Sigmoid colon (tissue), 4 donors: ENCODE data around the gene SMIM23.

Source experiments
- EP300 ChIP-seq, 4 donors: sonication (generic); formaldehyde crosslinking; IDR thresholded peaks; one replicate each; pipeline ENCODE4 v1.6.1; 2017; ENCODE audit warnings: antibody characterized with exemption in 4 of 4
- TF ChIP-seq, protein P1 (sequence below), 4 experiments: fragments of 450-650 bp in 3 of 4; fragments of 200-600 bp in 1 of 4; IDR thresholded peaks; one replicate each; pipeline ENCODE4 v1.5.1; 2016 to 2019; ENCODE audit warnings: antibody characterized with exemption in 4 of 4, mild to moderate bottlenecking in 3 of 4, moderate library complexity in 2 of 4

DNA sequence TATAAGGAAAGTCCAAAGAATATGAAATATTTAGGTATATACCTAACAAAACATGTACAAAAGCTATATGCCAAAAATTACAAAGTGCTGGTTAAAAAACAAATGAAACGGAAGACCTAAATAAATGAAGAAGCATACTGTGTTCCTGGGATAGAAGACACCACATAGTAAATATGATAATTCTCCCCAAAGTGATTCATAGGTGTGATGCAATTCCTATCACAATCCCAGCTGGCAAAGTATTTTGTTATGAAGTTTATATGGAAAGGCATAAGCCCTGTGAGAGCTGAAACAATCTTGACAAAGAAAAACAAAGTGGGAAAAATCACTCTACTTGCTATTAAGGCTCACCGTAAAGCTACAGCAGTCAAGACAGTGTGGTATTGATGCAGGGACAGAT lies 2.6 kb upstream of the SMIM23 start:
- TF ChIP-seq, protein P1, sequence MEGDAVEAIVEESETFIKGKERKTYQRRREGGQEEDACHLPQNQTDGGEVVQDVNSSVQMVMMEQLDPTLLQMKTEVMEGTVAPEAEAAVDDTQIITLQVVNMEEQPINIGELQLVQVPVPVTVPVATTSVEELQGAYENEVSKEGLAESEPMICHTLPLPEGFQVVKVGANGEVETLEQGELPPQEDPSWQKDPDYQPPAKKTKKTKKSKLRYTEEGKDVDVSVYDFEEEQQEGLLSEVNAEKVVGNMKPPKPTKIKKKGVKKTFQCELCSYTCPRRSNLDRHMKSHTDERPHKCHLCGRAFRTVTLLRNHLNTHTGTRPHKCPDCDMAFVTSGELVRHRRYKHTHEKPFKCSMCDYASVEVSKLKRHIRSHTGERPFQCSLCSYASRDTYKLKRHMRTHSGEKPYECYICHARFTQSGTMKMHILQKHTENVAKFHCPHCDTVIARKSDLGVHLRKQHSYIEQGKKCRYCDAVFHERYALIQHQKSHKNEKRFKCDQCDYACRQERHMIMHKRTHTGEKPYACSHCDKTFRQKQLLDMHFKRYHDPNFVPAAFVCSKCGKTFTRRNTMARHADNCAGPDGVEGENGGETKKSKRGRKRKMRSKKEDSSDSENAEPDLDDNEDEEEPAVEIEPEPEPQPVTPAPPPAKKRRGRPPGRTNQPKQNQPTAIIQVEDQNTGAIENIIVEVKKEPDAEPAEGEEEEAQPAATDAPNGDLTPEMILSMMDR (IDR thresholded peaks at IDR 0.05) = no peak
- TF ChIP-seq EP300 (IDR thresholded peaks at IDR 0.05) = no peak
